ENCODE data around the gene XPNPEP3.
A peak's percentile ranks its signal among the peaks of the same experiment; 100 is the strongest.
"Not testable (repeated sequence)": the region's sequence is repeated elsewhere in the genome, so short reads cannot be mapped to it uniquely, and the experiment has no call there.

Gene XPNPEP3

DNA sequence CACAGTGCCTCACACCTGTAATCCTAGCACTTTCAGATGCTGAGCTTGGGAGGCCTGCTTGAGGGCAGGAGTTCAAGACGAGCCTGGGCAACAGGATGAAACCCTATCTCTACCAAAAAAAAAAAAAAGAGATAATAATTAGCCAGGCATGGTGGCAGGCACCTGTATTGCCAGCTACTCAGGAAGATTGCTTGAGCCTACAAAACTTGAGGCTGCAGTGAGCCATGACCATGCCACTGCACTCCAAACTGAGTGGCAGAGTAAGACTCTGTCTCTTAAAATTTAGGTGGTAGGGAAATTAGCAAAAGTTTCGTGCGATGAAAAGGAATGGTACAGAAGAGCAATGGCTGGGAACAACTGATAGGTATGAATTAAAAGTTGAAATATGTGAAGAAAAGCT is 18.5 kb upstream of the XPNPEP3 start:
- Histone ChIP-seq H2AFZ (ENCODE audit: insufficient read depth, low read length, poor library complexity) (no peak overlapping the region), H3K14ac (ENCODE audit: low read length) (no peak overlapping the region), H3K4me3 (ENCODE audit: low read depth, low read length) (no peak overlapping the region), H3K9ac (ENCODE audit: low read length) (no peak overlapping the region), H2BK12ac (ENCODE audit: low read length) (no peak overlapping the region), H3K79me1 (ENCODE audit: low read length) (no peaks in the 10 kb centered on the region), H2AK5ac (ENCODE audit: low read length) (no peak overlapping the region), H3K27me3 (ENCODE audit: insufficient read depth, low read length) (no peaks in the 10 kb centered on the region), H4K12ac (ENCODE audit: low read depth, low read length) (no peak overlapping the region), H3K18ac (ENCODE audit: low read length) (no peak overlapping the region), H4K8ac (ENCODE audit: low read depth, low read length) (no peak overlapping the region), H4K91ac (ENCODE audit: low read depth, low read length) (no peak overlapping the region), H3K79me2 (ENCODE audit: control insufficient read depth, insufficient read depth, low read length, poor library complexity) (no peaks in the 10 kb centered on the region), H3K4me2 (ENCODE audit: low read length) (no peak overlapping the region), H3K9me3 (ENCODE audit: insufficient read depth, low read depth, low read length) (no peaks in the 10 kb centered on the region), H3K4ac (ENCODE audit: low read depth, low read length) (peak overlapping the region; percentile 36), H3K23ac (ENCODE audit: low read length) (no peak overlapping the region), H2BK5ac (ENCODE audit: low read depth, low read length, poor library complexity) (no peak overlapping the region), H3K27ac (ENCODE audit: low read depth, low read length) (no peak overlapping the region), H3K4me1 (ENCODE audit: control insufficient read depth in 1 of 2, insufficient read depth in 2 of 2, low read length in 2 of 2) (no peaks in the 10 kb centered on the region), H3K36me3 (ENCODE audit: control insufficient read depth in 1 of 2, insufficient read depth in 2 of 2, low read length in 2 of 2) (peaks cover 24 to 42% of the 10 kb centered on the region in 2 experiments), H2BK120ac (ENCODE audit: insufficient read depth, low read length, poor library complexity) (no peak overlapping the region)
- no peak for DNase-seq
- no CpG with 5 or more reads among the region's 3 CpGs for WGBS (ENCODE audit: extremely low coverage, insufficient coverage, insufficient read length)

DNA sequence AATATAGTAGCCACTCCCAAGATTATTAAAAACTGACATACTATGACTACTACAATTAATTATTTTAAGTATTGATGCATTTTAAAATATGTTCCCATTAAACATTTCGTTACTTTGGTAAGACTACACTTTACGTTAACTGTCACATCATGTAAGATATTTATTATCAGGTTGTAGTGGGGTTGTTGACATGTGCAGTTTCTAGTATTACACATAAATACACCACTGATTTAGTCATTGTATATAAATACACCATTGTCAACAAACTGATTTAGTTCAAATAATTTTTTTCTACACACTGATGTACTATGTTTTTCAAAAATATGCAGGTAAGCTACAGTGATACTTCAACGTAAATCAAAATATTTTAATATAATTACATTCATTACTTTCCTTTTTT is 12.0 kb upstream of the XPNPEP3 start:
- Histone ChIP-seq H3K9ac (ENCODE audit: low read length) (no peak overlapping the region), H4K12ac (ENCODE audit: low read depth, low read length) (no peak overlapping the region), H2BK120ac (ENCODE audit: insufficient read depth, low read length, poor library complexity) (no peak overlapping the region), H2AK5ac (ENCODE audit: low read length) (no peak overlapping the region), H2AFZ (ENCODE audit: insufficient read depth, low read length, poor library complexity) (no peak overlapping the region), H3K4me2 (ENCODE audit: low read length) (no peak overlapping the region), H3K23ac (ENCODE audit: low read length) (no peak overlapping the region), H3K14ac (ENCODE audit: low read length) (no peak overlapping the region), H3K27me3 (ENCODE audit: insufficient read depth, low read length) (no peaks in the 10 kb centered on the region), H4K91ac (ENCODE audit: low read depth, low read length) (no peak overlapping the region), H3K79me2 (ENCODE audit: control insufficient read depth, insufficient read depth, low read length, poor library complexity) (no peaks in the 10 kb centered on the region), H2BK5ac (ENCODE audit: low read depth, low read length, poor library complexity) (no peak overlapping the region), H2BK12ac (ENCODE audit: low read length) (no peak overlapping the region), H3K27ac (ENCODE audit: low read depth, low read length) (no peak overlapping the region), H3K4me1 (ENCODE audit: control insufficient read depth in 1 of 2, insufficient read depth in 2 of 2, low read length in 2 of 2) (no peaks in the 10 kb centered on the region), H4K8ac (ENCODE audit: low read depth, low read length) (no peak overlapping the region), H3K9me3 (ENCODE audit: insufficient read depth, low read depth, low read length) (no peaks in the 10 kb centered on the region), H3K4ac (ENCODE audit: low read depth, low read length) (no peak overlapping the region), H3K36me3 (ENCODE audit: control insufficient read depth in 1 of 2, insufficient read depth in 2 of 2, low read length in 2 of 2) (peaks cover 34 to 38% of the 10 kb centered on the region in 2 experiments), H3K79me1 (ENCODE audit: low read length) (no peaks in the 10 kb centered on the region), H3K18ac (ENCODE audit: low read length) (no peak overlapping the region), H3K4me3 (ENCODE audit: low read depth, low read length) (no peak overlapping the region)
- no peak for DNase-seq
- WGBS (ENCODE audit: extremely low coverage, insufficient coverage, insufficient read length), result no CpG with 5 or more reads among the region's 3 CpGs

DNA sequence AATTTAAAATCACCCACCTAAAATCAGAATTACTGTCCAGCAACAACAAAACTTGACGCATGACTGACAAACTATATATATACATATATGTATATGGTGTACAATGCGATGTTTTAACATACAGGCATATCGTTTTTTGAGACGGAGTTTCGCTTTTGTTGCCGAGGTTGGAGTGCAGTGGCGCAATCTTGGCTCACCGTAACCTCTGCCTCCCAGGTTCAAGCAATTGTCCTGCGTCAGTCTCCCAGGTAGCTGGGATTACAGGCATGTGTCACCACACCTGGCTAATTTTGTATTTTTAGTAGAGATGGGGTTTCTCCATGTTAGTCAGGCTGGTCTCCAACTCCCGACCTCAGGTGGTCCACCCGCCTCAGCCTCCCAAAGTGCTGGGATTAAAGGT is 11.1 kb upstream of the XPNPEP3 start:
- not testable (repeated sequence) for H2AK5ac ChIP-seq (ENCODE audit: low read length); H2AFZ ChIP-seq (ENCODE audit: insufficient read depth, low read length, poor library complexity); H2BK12ac ChIP-seq (ENCODE audit: low read length); H3K27me3 ChIP-seq (ENCODE audit: insufficient read depth, low read length); H2BK120ac ChIP-seq (ENCODE audit: insufficient read depth, low read length, poor library complexity); H3K4me1 ChIP-seq (ENCODE audit: control insufficient read depth in 1 of 2, insufficient read depth in 2 of 2, low read length in 2 of 2); H3K4ac ChIP-seq (ENCODE audit: low read depth, low read length); H3K23ac ChIP-seq (ENCODE audit: low read length); H4K8ac ChIP-seq (ENCODE audit: low read depth, low read length); H3K14ac ChIP-seq (ENCODE audit: low read length); H3K79me2 ChIP-seq (ENCODE audit: control insufficient read depth, insufficient read depth, low read length, poor library complexity); H3K9ac ChIP-seq (ENCODE audit: low read length); H3K9me3 ChIP-seq (ENCODE audit: insufficient read depth, low read depth, low read length); H4K12ac ChIP-seq (ENCODE audit: low read depth, low read length); H3K4me3 ChIP-seq (ENCODE audit: low read depth, low read length); H2BK5ac ChIP-seq (ENCODE audit: low read depth, low read length, poor library complexity); H4K91ac ChIP-seq (ENCODE audit: low read depth, low read length); H3K79me1 ChIP-seq (ENCODE audit: low read length); H3K4me2 ChIP-seq (ENCODE audit: low read length); H3K27ac ChIP-seq (ENCODE audit: low read depth, low read length); H3K18ac ChIP-seq (ENCODE audit: low read length)
- no CpG with 5 or more reads among the region's 11 CpGs for WGBS (ENCODE audit: extremely low coverage, insufficient coverage, insufficient read length)
- DNase-seq, result peak in 1 of 2 donors; percentile 41
- peaks cover 35 to 40% of the 10 kb centered on the region in 2 experiments for H3K36me3 ChIP-seq (ENCODE audit: control insufficient read depth in 1 of 2, insufficient read depth in 2 of 2, low read length in 2 of 2)

DNA sequence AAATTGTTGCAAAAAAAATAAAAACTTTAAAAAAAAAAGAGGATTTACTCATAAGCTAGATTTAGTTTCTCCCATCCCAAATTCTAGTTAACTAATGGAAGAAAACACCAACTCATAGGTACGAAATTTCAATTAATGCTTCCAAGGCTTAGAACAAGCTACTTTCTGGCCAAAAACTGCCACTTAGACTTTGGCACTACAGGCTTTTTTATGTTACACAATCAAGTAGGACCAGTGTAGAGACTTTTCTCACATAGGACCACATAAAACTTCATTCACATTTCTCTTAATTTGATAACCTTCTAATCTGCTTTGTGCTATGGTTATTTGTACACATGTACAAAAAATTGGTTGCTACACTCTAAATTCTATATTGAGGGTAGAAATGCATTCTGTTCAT is 3.6 kb upstream of the XPNPEP3 start:
- no peak overlapping the region for H3K18ac ChIP-seq (ENCODE audit: low read length)
- H3K9me3 ChIP-seq (ENCODE audit: insufficient read depth, low read depth, low read length), result no peaks in the 10 kb centered on the region
- H3K14ac ChIP-seq (ENCODE audit: low read length), result no peak overlapping the region

More for the DNA sequence above, 3.6 kb upstream of the XPNPEP3 start:
- H2BK12ac ChIP-seq (ENCODE audit: low read length), result no peak overlapping the region
- H2AK5ac ChIP-seq (ENCODE audit: low read length), result no peak overlapping the region
- peaks cover 27% of the 10 kb centered on the region for H3K79me2 ChIP-seq (ENCODE audit: control insufficient read depth, insufficient read depth, low read length, poor library complexity)
- H3K27ac ChIP-seq (ENCODE audit: low read depth, low read length), result no peak overlapping the region
- H3K4me1 ChIP-seq (ENCODE audit: control insufficient read depth in 1 of 2, insufficient read depth in 2 of 2, low read length in 2 of 2), result peaks cover 7 to 8% of the 10 kb centered on the region in 2 experiments
- no peaks in the 10 kb centered on the region for H3K27me3 ChIP-seq (ENCODE audit: insufficient read depth, low read length)
- no CpG with 5 or more reads among the region's 1 CpG for WGBS (ENCODE audit: extremely low coverage, insufficient coverage, insufficient read length)
- no peak for DNase-seq
- no peak overlapping the region for H3K9ac ChIP-seq (ENCODE audit: low read length)
- peaks cover 13% of the 10 kb centered on the region in 2 experiments for H3K36me3 ChIP-seq (ENCODE audit: control insufficient read depth in 1 of 2, insufficient read depth in 2 of 2, low read length in 2 of 2)
- no peak overlapping the region for H4K12ac ChIP-seq (ENCODE audit: low read depth, low read length)
- no peak overlapping the region for H2AFZ ChIP-seq (ENCODE audit: insufficient read depth, low read length, poor library complexity)
- no peak overlapping the region for H4K8ac ChIP-seq (ENCODE audit: low read depth, low read length)
- peaks cover 13% of the 10 kb centered on the region for H3K79me1 ChIP-seq (ENCODE audit: low read length)
- H2BK5ac ChIP-seq (ENCODE audit: low read depth, low read length, poor library complexity), result no peak overlapping the region
- H3K23ac ChIP-seq (ENCODE audit: low read length), result no peak overlapping the region
- H3K4me3 ChIP-seq (ENCODE audit: low read depth, low read length), result no peak overlapping the region
- H3K4ac ChIP-seq (ENCODE audit: low read depth, low read length), result peak overlapping the region; percentile 62
- no peak overlapping the region for H4K91ac ChIP-seq (ENCODE audit: low read depth, low read length)
- no peak overlapping the region for H3K4me2 ChIP-seq (ENCODE audit: low read length)
- no peak overlapping the region for H2BK120ac ChIP-seq (ENCODE audit: insufficient read depth, low read length, poor library complexity)

All from trophoblast cell (in vitro differentiated cells and primary cell).